Measurements from ENCODE around the gene JADE1.

GRCh38 chr4:128876200-128876599 is 66.7 kb downstream of the JADE1 start:
- no peak for TF ChIP-seq POLR2A (IDR thresholded peaks at IDR 0.05)
- TF ChIP-seq CTCF (IDR thresholded peaks at IDR 0.05), result no peak
